ENCODE data around the gene SLC1A7. TPM values are rescaled to one million over a fixed set of nuclear protein-coding genes. Genes with fewer than 3 reads are reported as not detected.

SLC1A7 gene
- total RNA-seq, 1 donor from 2014 or later: not detected

- no peaks in the 10 kb centered on the region for H3K36me3 ChIP-seq
- TF ChIP-seq CTCF (IDR thresholded peaks at IDR 0.05) (no peak), POLR2AphosphoS5 (IDR thresholded peaks at IDR 0.05; ENCODE audit: insufficient read depth in 1 of 2, low read depth in 1 of 2) (no peak), POLR2A (IDR thresholded peaks at IDR 0.05) (no peak)
- DNase-seq (ENCODE audit: extremely low spot score in 2 of 2): no peak
- intact Hi-C loops (cut with DNase I): no loop called here
- no peak overlapping the region for H3K27ac ChIP-seq
- no peaks in the 10 kb centered on the region for H3K27me3 ChIP-seq
- H3K9me3 ChIP-seq: no peaks in the 10 kb centered on the region
- no peaks in the 10 kb centered on the region for H3K4me1 ChIP-seq
- no peak overlapping the region for H3K4me3 ChIP-seq
Measured at GRCh38 chr1:53162621-53163020, 20.2 kb upstream of the SLC1A7 start.

GRCh38 chr1:53160924-53161378, 18.5 kb upstream of the SLC1A7 start:
- Histone ChIP-seq H3K27ac (no peak overlapping the region), H3K9me3 (no peaks in the 10 kb centered on the region), H3K4me1 (no peaks in the 10 kb centered on the region), H3K27me3 (no peaks in the 10 kb centered on the region), H3K4me3 (no peak overlapping the region), H3K36me3 (no peaks in the 10 kb centered on the region)
- intact Hi-C loops (cut with DNase I): no loop called here
- no peak for DNase-seq (ENCODE audit: extremely low spot score in 2 of 2)
- TF ChIP-seq POLR2A (IDR thresholded peaks at IDR 0.05) (no peak), POLR2AphosphoS5 (IDR thresholded peaks at IDR 0.05; ENCODE audit: insufficient read depth in 1 of 2, low read depth in 1 of 2) (no peak), CTCF (IDR thresholded peaks at IDR 0.05) (no peak)

GRCh38 chr1:53158900-53159299, 16.5 kb upstream of the SLC1A7 start:
- Histone ChIP-seq H3K27ac (no peak overlapping the region), H3K9me3 (no peaks in the 10 kb centered on the region), H3K27me3 (no peaks in the 10 kb centered on the region), H3K36me3 (no peaks in the 10 kb centered on the region), H3K4me1 (no peaks in the 10 kb centered on the region), H3K4me3 (no peak overlapping the region)
- TF ChIP-seq POLR2A (IDR thresholded peaks at IDR 0.05) (no peak), POLR2AphosphoS5 (IDR thresholded peaks at IDR 0.05; ENCODE audit: insufficient read depth in 1 of 2, low read depth in 1 of 2) (no peak), CTCF (IDR thresholded peaks at IDR 0.05) (no peak)
- intact Hi-C loops (cut with DNase I): no loop called here
- no peak for DNase-seq (ENCODE audit: extremely low spot score in 2 of 2)

GRCh38 chr1:53156783-53157182, 14.3 kb upstream of the SLC1A7 start:
- H3K4me1 ChIP-seq: no peaks in the 10 kb centered on the region
- no peak for TF ChIP-seq POLR2AphosphoS5 (IDR thresholded peaks at IDR 0.05; ENCODE audit: insufficient read depth in 1 of 2, low read depth in 1 of 2)
- no peak for TF ChIP-seq CTCF (IDR thresholded peaks at IDR 0.05)
- TF ChIP-seq POLR2A (IDR thresholded peaks at IDR 0.05): no peak
- no peaks in the 10 kb centered on the region for H3K9me3 ChIP-seq
- intact Hi-C loops (cut with DNase I): no loop called here
- no peaks in the 10 kb centered on the region for H3K27me3 ChIP-seq
- no peak for DNase-seq (ENCODE audit: extremely low spot score in 2 of 2)
- no peaks in the 10 kb centered on the region for H3K36me3 ChIP-seq
- no peak overlapping the region for H3K4me3 ChIP-seq
- no peak overlapping the region for H3K27ac ChIP-seq

GRCh38 chr1:53155945-53156344, 13.5 kb upstream of the SLC1A7 start:
- Histone ChIP-seq H3K27me3 (no peaks in the 10 kb centered on the region), H3K36me3 (no peaks in the 10 kb centered on the region), H3K4me3 (no peak overlapping the region), H3K4me1 (no peaks in the 10 kb centered on the region), H3K27ac (no peak overlapping the region), H3K9me3 (no peaks in the 10 kb centered on the region)
- no peak for DNase-seq (ENCODE audit: extremely low spot score in 2 of 2)
- intact Hi-C loops (cut with DNase I): no loop called here
- TF ChIP-seq POLR2A (IDR thresholded peaks at IDR 0.05) (no peak), CTCF (IDR thresholded peaks at IDR 0.05) (no peak), POLR2AphosphoS5 (IDR thresholded peaks at IDR 0.05; ENCODE audit: insufficient read depth in 1 of 2, low read depth in 1 of 2) (no peak)
